Measurements from ENCODE around the gene SLC19A2. TPM values are rescaled to one million over a fixed set of nuclear protein-coding genes. Genes with fewer than 3 reads are reported as not detected.
A peak's percentile ranks its signal among the peaks of the same experiment; 100 is the strongest.
"Not testable (repeated sequence)": the region's sequence is repeated elsewhere in the genome, so short reads cannot be mapped to it uniquely, and the experiment has no call there.

SLC19A2 gene
- total RNA-seq (2022) = 28.7 and 31.5 TPM in 2 replicates
- percentile 96 among the genes with signal in this experiment for Bru-seq, nascent RNA
- percentile 98 among the genes with signal in this experiment for BruChase-seq, experiment 1, labeled RNA remaining after a 2-hour chase
- BruChase-seq, experiment 2, labeled RNA remaining after a 6-hour chase = percentile 90 among the genes with signal in this experiment
- long read RNA-seq, transcript SLC19A2-201 (6 exons, 3,671 nt) = major isoform, 67 of 91 reads
- long read RNA-seq, partial matches to known transcripts = 10 of 91 reads
- long read RNA-seq, other reads (novel, unspliced or antisense) = 10 of 91 reads

GRCh38 chr1:169485431-169486280, at the start of gene SLC19A2:
SLC19A2 (minus strand) TSS chr1:169485944; CDS start chr1:169485766, 178 bp downstream.
- TF ChIP-seq CTCF (IDR thresholded peaks at IDR 0.05; ENCODE audit: insufficient read depth in 1 of 2, low read depth in 1 of 2, low read length in 1 of 2, severe bottlenecking in 1 of 2, unreplicated experiment in 1 of 2) = peak in 1 of 2 experiments; percentile 64
- H3K4me1 ChIP-seq = peaks cover 39% of the 10 kb centered on the region
- H3K27me3 ChIP-seq (replicated peaks; ENCODE audit: control insufficient read depth, insufficient read depth, low read length) = no peaks in the 10 kb centered on the region
- POLR2A ChIA-PET = interaction anchor here (0.5 to 2.0 kb wide), 10 partner anchors 10 to 1828 kb away, joined by 3 to 14 read pairs (median 4); no protein-coding TSS in a partner anchor
- Mint-ChIP-seq H3K36me3 (ENCODE audit: insufficient read depth, unreplicated experiment) (peaks cover 25% of the 10 kb centered on the region), H3K27me3 (ENCODE audit: insufficient read depth, unreplicated experiment) (no peaks in the 10 kb centered on the region), H3K4me1 (ENCODE audit: low read depth, unreplicated experiment) (peaks cover 34% of the 10 kb centered on the region), H3K4me3 (ENCODE audit: unreplicated experiment) (peak within 1 kb of the TSS; percentile 89), H3K9me3 (ENCODE audit: unreplicated experiment) (no peaks in the 10 kb centered on the region), H3K27ac (ENCODE audit: unreplicated experiment) (peak within 1 kb of the TSS; percentile 94)
- DNase-seq = peak; percentile 98 to 99
- H3K36me3 ChIP-seq (ENCODE audit: control insufficient read depth, insufficient read depth, low read length) = no peaks in the 10 kb centered on the region
- CTCF ChIA-PET = interaction anchor here (0.8 to 1.9 kb wide), 7 partner anchors 12 to 324 kb away, joined by 3 to 15 read pairs (median 4); no protein-coding TSS in a partner anchor
- intact Hi-C loops (cut with micrococcal nuclease; ENCODE audit: unreplicated experiment) = loop anchor here (1.0 kb wide), 4 partner anchors 19 to 61 kb away; no protein-coding TSS in a partner anchor
- no TSS peak for BruUV-seq (replicated peaks)
- peak within 1 kb of the TSS; percentile 85 for H3K4me3 ChIP-seq (ENCODE audit: low read depth, low read length)
- H3K9me3 ChIP-seq = no peaks in the 10 kb centered on the region

- no peak overlapping the region for H3K27ac Mint-ChIP-seq (ENCODE audit: unreplicated experiment)
- no peaks in the 10 kb centered on the region for H3K9me3 ChIP-seq
- TF ChIP-seq CTCF (IDR thresholded peaks at IDR 0.05; ENCODE audit: insufficient read depth in 1 of 2, low read depth in 1 of 2, low read length in 1 of 2, severe bottlenecking in 1 of 2, unreplicated experiment in 1 of 2) = no peak
- no peak overlapping the region for H3K4me3 ChIP-seq (ENCODE audit: low read depth, low read length)
- H3K4me1 Mint-ChIP-seq (ENCODE audit: low read depth, unreplicated experiment) = peaks cover 31% of the 10 kb centered on the region
- DNase-seq = no peak
- no peaks in the 10 kb centered on the region for H3K36me3 ChIP-seq (ENCODE audit: control insufficient read depth, insufficient read depth, low read length)
- H3K36me3 Mint-ChIP-seq (ENCODE audit: insufficient read depth, unreplicated experiment) = no peaks in the 10 kb centered on the region
- no peaks in the 10 kb centered on the region for H3K27me3 Mint-ChIP-seq (ENCODE audit: insufficient read depth, unreplicated experiment)
- peaks cover 36% of the 10 kb centered on the region for H3K4me1 ChIP-seq
- intact Hi-C loops (cut with micrococcal nuclease; ENCODE audit: unreplicated experiment) = no loop called here
- no peaks in the 10 kb centered on the region for H3K27me3 ChIP-seq (replicated peaks; ENCODE audit: control insufficient read depth, insufficient read depth, low read length)
- CTCF ChIA-PET = no interaction called here
- POLR2A ChIA-PET = no interaction called here
- no peak overlapping the region for H3K4me3 Mint-ChIP-seq (ENCODE audit: unreplicated experiment)
- BruUV-seq (replicated peaks) = no TSS peak
- H3K9me3 Mint-ChIP-seq (ENCODE audit: unreplicated experiment) = no peaks in the 10 kb centered on the region
Measured at GRCh38 chr1:169534653-169535052, 48.9 kb upstream of the SLC19A2 start.

- intact Hi-C loops (cut with micrococcal nuclease; ENCODE audit: unreplicated experiment); DNase-seq; CTCF ChIA-PET; H3K9me3 ChIP-seq; H3K27me3 ChIP-seq (replicated peaks; ENCODE audit: control insufficient read depth, insufficient read depth, low read length); H3K36me3 ChIP-seq (ENCODE audit: control insufficient read depth, insufficient read depth, low read length); H3K9me3 Mint-ChIP-seq (ENCODE audit: unreplicated experiment); POLR2A ChIA-PET; H3K4me3 ChIP-seq (ENCODE audit: low read depth, low read length); BruUV-seq (replicated peaks); H3K27me3 Mint-ChIP-seq (ENCODE audit: insufficient read depth, unreplicated experiment); H3K4me3 Mint-ChIP-seq (ENCODE audit: unreplicated experiment); H3K36me3 Mint-ChIP-seq (ENCODE audit: insufficient read depth, unreplicated experiment): not testable (repeated sequence)
- peaks cover 31% of the 10 kb centered on the region for H3K4me1 Mint-ChIP-seq (ENCODE audit: low read depth, unreplicated experiment)
- H3K27ac Mint-ChIP-seq (ENCODE audit: unreplicated experiment) = peak overlapping the region; percentile 76
- peaks cover 35% of the 10 kb centered on the region for H3K4me1 ChIP-seq
Measured at GRCh38 chr1:169533528-169534190, 47.9 kb upstream of the SLC19A2 start.

Measured in Caco-2 (cell line).